Endothelial cell (in vitro differentiated cells): Measurements from ENCODE around the gene C9orf57. TPM values are rescaled to one million over a fixed set of nuclear protein-coding genes. Genes with fewer than 3 reads are reported as not detected.

ENCODE experiments used
- DNase-seq: peaks from one replicate; pipeline ENCODE4 v3.0.0; 2021; ENCODE audit warnings: low spot score
- H3K27ac Mint-ChIP-seq: one replicate; pipeline ENCODE4 v1.8.0; 2021; ENCODE audit warnings: mixed read lengths, inconsistent platforms; ENCODE audit not compliant: unreplicated experiment
- H3K27me3 Mint-ChIP-seq: one replicate; pipeline ENCODE4 v1.8.0; 2021; ENCODE audit warnings: mild to moderate bottlenecking, moderate library complexity, mixed read lengths, inconsistent platforms; ENCODE audit not compliant: unreplicated experiment
- H3K36me3 Mint-ChIP-seq: one replicate; pipeline ENCODE4 v1.8.0; 2021; ENCODE audit warnings: mild to moderate bottlenecking, low read depth, mixed read lengths, inconsistent platforms; ENCODE audit not compliant: unreplicated experiment
- H3K4me1 Mint-ChIP-seq: one replicate; pipeline ENCODE4 v1.8.0; 2021; ENCODE audit warnings: mild to moderate bottlenecking, mixed read lengths, inconsistent platforms; ENCODE audit not compliant: unreplicated experiment
- H3K4me3 Mint-ChIP-seq: one replicate; pipeline ENCODE4 v1.8.0; 2021; ENCODE audit warnings: mild to moderate bottlenecking, mixed read lengths, inconsistent platforms; ENCODE audit not compliant: unreplicated experiment
- H3K9me3 Mint-ChIP-seq: one replicate; pipeline ENCODE4 v1.8.0; 2021; ENCODE audit warnings: mixed read lengths, inconsistent platforms; ENCODE audit not compliant: unreplicated experiment
- total RNA-seq: library from RNA; stranded (reverse); fragmentation: NEBNext Ultra II Directional; extraction: Animal tissue kit (Norgen Biotek cat#: 25700); gene quantifications from one replicate; pipeline ENCODE4 v1.2.1, GENCODE V29; 2021; ENCODE audit not compliant: unreplicated experiment
- TF ChIP-seq, protein P1 (sequence below): fragments of 200-600 bp; sonication (generic); IDR thresholded peaks from one replicate; pipeline ENCODE4 v1.5.0; 2021; ENCODE audit warnings: antibody characterized with exemption; ENCODE audit not compliant: unreplicated experiment

The C9orf57 gene
- total RNA-seq, 1 donor from 2014 or later, result not detected

GRCh38 chr9:72046630-72047456, 13.6 kb downstream of the C9orf57 start:
- TF ChIP-seq, protein P1, sequence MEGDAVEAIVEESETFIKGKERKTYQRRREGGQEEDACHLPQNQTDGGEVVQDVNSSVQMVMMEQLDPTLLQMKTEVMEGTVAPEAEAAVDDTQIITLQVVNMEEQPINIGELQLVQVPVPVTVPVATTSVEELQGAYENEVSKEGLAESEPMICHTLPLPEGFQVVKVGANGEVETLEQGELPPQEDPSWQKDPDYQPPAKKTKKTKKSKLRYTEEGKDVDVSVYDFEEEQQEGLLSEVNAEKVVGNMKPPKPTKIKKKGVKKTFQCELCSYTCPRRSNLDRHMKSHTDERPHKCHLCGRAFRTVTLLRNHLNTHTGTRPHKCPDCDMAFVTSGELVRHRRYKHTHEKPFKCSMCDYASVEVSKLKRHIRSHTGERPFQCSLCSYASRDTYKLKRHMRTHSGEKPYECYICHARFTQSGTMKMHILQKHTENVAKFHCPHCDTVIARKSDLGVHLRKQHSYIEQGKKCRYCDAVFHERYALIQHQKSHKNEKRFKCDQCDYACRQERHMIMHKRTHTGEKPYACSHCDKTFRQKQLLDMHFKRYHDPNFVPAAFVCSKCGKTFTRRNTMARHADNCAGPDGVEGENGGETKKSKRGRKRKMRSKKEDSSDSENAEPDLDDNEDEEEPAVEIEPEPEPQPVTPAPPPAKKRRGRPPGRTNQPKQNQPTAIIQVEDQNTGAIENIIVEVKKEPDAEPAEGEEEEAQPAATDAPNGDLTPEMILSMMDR, result no peak
- Mint-ChIP-seq H3K4me1 (no peaks in the 10 kb centered on the region), H3K36me3 (no peaks in the 10 kb centered on the region), H3K4me3 (no peak overlapping the region), H3K9me3 (no peaks in the 10 kb centered on the region), H3K27ac (no peak overlapping the region), H3K27me3 (peaks cover 2% of the 10 kb centered on the region)
- no peak for DNase-seq

GRCh38 chr9:72044095-72044494, 16.3 kb downstream of the C9orf57 start:
- H3K27ac Mint-ChIP-seq, result no peak overlapping the region
- no peaks in the 10 kb centered on the region for H3K36me3 Mint-ChIP-seq
- H3K9me3 Mint-ChIP-seq, result no peaks in the 10 kb centered on the region
- DNase-seq, result no peak
- no peak overlapping the region for H3K4me3 Mint-ChIP-seq
- H3K4me1 Mint-ChIP-seq, result no peaks in the 10 kb centered on the region
- TF ChIP-seq, protein P1, result no peak
- peaks cover 2% of the 10 kb centered on the region for H3K27me3 Mint-ChIP-seq

DNA sequence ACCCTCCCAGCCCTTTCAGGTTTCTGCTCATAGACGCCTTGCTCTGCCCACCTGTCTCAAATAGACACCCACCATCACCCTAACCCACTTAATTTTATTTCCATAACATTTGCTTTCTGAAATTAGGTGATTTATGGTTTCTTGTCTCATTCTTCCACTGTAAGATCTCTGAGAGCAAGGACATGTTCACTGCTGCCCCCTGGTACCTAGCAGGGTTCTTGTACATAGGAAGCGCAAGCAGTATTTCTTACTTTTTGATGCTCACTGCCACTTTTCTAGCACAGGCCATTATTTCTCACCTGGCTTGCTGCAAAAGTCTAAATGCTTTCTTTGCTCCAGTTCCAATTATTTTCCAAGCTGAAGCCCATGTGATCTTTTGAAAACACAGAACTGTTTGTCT, 16.8 kb downstream of the C9orf57 start:
- peaks cover 4% of the 10 kb centered on the region for H3K27me3 Mint-ChIP-seq
- TF ChIP-seq, protein P1, result no peak
- no peaks in the 10 kb centered on the region for H3K36me3 Mint-ChIP-seq
- no peak overlapping the region for H3K4me3 Mint-ChIP-seq
- no peak for DNase-seq
- H3K9me3 Mint-ChIP-seq, result no peaks in the 10 kb centered on the region
- H3K4me1 Mint-ChIP-seq, result no peaks in the 10 kb centered on the region
- H3K27ac Mint-ChIP-seq, result no peak overlapping the region

GRCh38 chr9:72042928-72043327, 17.5 kb downstream of the C9orf57 start:
- Mint-ChIP-seq H3K4me3 (no peak overlapping the region), H3K4me1 (no peaks in the 10 kb centered on the region), H3K27ac (no peak overlapping the region), H3K9me3 (no peaks in the 10 kb centered on the region), H3K27me3 (peaks cover 4% of the 10 kb centered on the region), H3K36me3 (no peaks in the 10 kb centered on the region)
- no peak for DNase-seq
- TF ChIP-seq, protein P1, result no peak

DNA sequence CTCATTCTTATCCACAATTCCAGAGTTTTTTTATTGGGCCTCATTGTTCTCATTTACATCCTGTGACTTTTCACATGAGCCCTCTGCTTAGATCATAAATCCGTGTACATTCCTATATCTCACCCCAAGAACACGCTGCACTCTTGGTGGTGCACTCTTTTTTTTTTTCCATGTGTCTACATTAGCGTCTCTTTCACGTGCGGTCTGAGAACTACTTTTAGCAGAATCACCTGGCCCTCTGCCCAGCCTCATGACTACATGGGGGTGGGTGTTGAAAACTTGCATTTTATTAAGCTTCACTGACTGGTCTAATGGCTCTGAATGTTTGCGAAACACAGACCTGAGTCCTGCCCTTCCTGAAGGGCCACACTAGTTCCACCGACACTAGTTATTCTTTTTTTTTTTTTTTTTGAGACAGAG, 18.6 kb downstream of the C9orf57 start:
- H3K9me3 Mint-ChIP-seq, result no peaks in the 10 kb centered on the region
- no peak for DNase-seq
- H3K27ac Mint-ChIP-seq, result no peak overlapping the region
- no peak overlapping the region for H3K4me3 Mint-ChIP-seq
- no peaks in the 10 kb centered on the region for H3K36me3 Mint-ChIP-seq
- TF ChIP-seq, protein P1, result no peak
- H3K4me1 Mint-ChIP-seq, result no peaks in the 10 kb centered on the region
- peaks cover 4% of the 10 kb centered on the region for H3K27me3 Mint-ChIP-seq
